GM08714 (cell line): ENCODE data around the gene LRRC1.

Experiments
- H3K4me3 ChIP-seq: fragments of 200-500 bp; sonication (Bioruptor generic); 2 replicates; pipeline ENCODE4 v1.5.1; 2014; ENCODE audit warnings: mild to moderate bottlenecking, low read length, inconsistent platforms
- ZNF274 ChIP-seq: IDR thresholded peaks from 2 replicates; pipeline ENCODE4 v1.6.1; 2012; ENCODE audit warnings: mild to moderate bottlenecking, low read depth, low read length

LRRC1 gene

DNA sequence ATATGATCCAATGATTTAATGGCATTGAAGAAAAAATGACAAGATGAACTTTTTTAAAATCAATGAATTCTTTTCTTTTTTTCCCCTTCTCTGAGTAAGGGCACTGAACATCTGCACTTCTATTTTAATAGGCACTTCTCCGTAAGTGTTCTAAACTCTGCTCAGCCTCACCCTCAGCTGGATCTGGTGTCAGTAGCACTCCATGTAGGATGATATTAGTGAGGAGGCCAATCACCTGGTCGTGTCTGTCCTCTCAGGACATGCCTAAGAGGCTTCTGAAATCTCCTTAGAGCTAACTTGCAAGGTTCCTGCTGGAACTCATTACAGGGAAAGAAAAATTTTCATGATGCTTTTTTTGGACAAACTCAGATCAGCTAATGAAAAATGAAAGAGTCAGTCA is 167.8 kb downstream of the LRRC1 start:
- TF ChIP-seq ZNF274: no peak
- no peak overlapping the region for H3K4me3 ChIP-seq

DNA sequence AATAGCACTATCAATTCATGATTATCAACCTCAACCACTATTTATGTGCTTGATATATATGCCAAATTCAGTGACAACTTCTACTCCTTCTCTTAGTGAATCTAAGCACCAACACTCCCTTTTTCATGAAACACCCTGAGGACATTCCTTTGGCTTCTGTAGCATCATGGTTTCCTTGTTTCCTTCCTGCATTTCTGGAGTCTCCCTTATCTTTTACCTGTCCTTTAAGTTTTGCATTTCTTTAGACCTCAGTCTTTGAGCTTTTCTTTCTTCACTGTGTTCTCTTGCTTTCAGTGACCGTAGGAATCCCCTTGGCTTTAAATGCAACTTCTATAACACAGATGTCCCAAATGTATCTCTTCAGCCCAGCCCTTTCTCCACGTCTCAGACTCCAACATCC is 172.6 kb downstream of the LRRC1 start:
- no peak for TF ChIP-seq ZNF274
- H3K4me3 ChIP-seq: no peak overlapping the region
